ENCODE measurements around the gene REXO5. TPM values are rescaled to one million over a fixed set of nuclear protein-coding genes. Genes with fewer than 3 reads are reported as not detected.

Gene REXO5
- total RNA-seq, 1 donor from 2014 or later, result 5.2 TPM

GRCh38 chr16:20844588-20844987 lies 38.3 kb downstream of the REXO5 start:
- H3K27ac ChIP-seq (ENCODE audit: low read depth, low read length), result no peak overlapping the region
- H3K9me3 ChIP-seq (ENCODE audit: control insufficient read depth in 3 of 3, low read length in 3 of 3), result no peaks in the 10 kb centered on the region
- H3K4me1 ChIP-seq (ENCODE audit: control insufficient read depth in 3 of 3, insufficient read depth in 3 of 3, low read length in 3 of 3), result peaks cover 9 to 18% (median 11%) of the 10 kb centered on the region in 3 donors
- no peaks in the 10 kb centered on the region for H3K27me3 ChIP-seq (ENCODE audit: control insufficient read depth in 3 of 3, insufficient read depth in 3 of 3, low read length in 3 of 3)
- H3K4me3 ChIP-seq (ENCODE audit: low read length in 3 of 3), result no peak overlapping the region
- H3K36me3 ChIP-seq (ENCODE audit: control insufficient read depth in 3 of 3, insufficient read depth in 3 of 3, low read length in 3 of 3), result no peaks in the 10 kb centered on the region
- no peak overlapping the region for H3K9ac ChIP-seq (ENCODE audit: low read depth in 1 of 3, low read length in 3 of 3)

DNA sequence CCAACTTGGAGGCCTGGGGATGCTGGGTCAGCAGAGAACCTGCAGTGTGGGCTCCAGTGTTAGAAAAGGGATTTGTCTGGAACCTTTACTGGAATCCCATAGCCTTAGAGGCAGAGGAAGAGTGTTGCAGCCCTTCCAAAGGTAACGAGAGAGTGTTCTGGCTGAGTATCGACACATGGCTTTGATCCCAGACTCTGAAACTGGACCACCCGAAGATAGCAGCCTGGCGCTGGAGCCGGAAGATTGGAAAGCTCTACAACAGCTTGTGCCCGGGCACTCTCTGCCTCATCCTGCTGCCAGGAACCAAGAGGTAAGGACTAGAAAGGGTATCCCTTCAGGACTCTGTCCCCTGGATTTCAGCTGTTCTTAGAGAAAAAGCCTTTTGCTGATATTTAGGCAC lies 39.7 kb downstream of the REXO5 start:
- Histone ChIP-seq H3K9me3 (ENCODE audit: control insufficient read depth in 3 of 3, low read length in 3 of 3) (no peaks in the 10 kb centered on the region), H3K4me1 (ENCODE audit: control insufficient read depth in 3 of 3, insufficient read depth in 3 of 3, low read length in 3 of 3) (peaks cover 17 to 27% (median 23%) of the 10 kb centered on the region in 3 donors), H3K4me3 (ENCODE audit: low read length in 3 of 3) (no peak overlapping the region), H3K27me3 (ENCODE audit: control insufficient read depth in 3 of 3, insufficient read depth in 3 of 3, low read length in 3 of 3) (no peaks in the 10 kb centered on the region), H3K9ac (ENCODE audit: low read depth in 1 of 3, low read length in 3 of 3) (no peak overlapping the region), H3K27ac (ENCODE audit: low read depth, low read length) (no peak overlapping the region), H3K36me3 (ENCODE audit: control insufficient read depth in 3 of 3, insufficient read depth in 3 of 3, low read length in 3 of 3) (no peaks in the 10 kb centered on the region)

DNA sequence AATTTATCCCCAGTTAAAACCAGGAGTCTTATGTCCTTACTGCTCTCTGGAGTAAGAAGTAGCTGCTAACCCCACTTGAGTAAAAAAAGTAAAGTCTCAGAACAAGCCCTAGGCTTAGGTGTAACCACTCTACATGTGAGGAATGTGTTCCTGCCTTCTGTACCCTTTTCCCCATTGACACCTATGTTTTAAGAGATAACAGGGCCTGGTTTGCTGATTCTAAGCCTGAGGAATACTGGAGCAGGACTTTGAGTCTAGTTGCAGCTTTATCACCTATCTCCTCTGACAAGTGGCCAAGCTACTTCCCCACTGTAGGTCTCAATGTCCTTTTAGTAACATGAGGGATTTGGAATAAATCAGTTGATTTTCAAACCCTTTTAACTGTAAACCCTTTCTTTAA lies 40.2 kb downstream of the REXO5 start:
- Histone ChIP-seq H3K27me3 (ENCODE audit: control insufficient read depth in 3 of 3, insufficient read depth in 3 of 3, low read length in 3 of 3) (no peaks in the 10 kb centered on the region), H3K27ac (ENCODE audit: low read depth, low read length) (no peak overlapping the region), H3K9me3 (ENCODE audit: control insufficient read depth in 3 of 3, low read length in 3 of 3) (no peaks in the 10 kb centered on the region), H3K9ac (ENCODE audit: low read depth in 1 of 3, low read length in 3 of 3) (no peak overlapping the region), H3K36me3 (ENCODE audit: control insufficient read depth in 3 of 3, insufficient read depth in 3 of 3, low read length in 3 of 3) (no peaks in the 10 kb centered on the region), H3K4me3 (ENCODE audit: low read length in 3 of 3) (no peak overlapping the region), H3K4me1 (ENCODE audit: control insufficient read depth in 3 of 3, insufficient read depth in 3 of 3, low read length in 3 of 3) (peaks cover 22 to 32% (median 28%) of the 10 kb centered on the region in 3 donors)

GRCh38 chr16:20847550-20847949 lies 41.2 kb downstream of the REXO5 start:
- H3K4me1 ChIP-seq (ENCODE audit: control insufficient read depth in 3 of 3, insufficient read depth in 3 of 3, low read length in 3 of 3), result peaks cover 24 to 33% (median 31%) of the 10 kb centered on the region in 3 donors
- no peaks in the 10 kb centered on the region for H3K9me3 ChIP-seq (ENCODE audit: control insufficient read depth in 3 of 3, low read length in 3 of 3)
- H3K36me3 ChIP-seq (ENCODE audit: control insufficient read depth in 3 of 3, insufficient read depth in 3 of 3, low read length in 3 of 3), result no peaks in the 10 kb centered on the region
- no peaks in the 10 kb centered on the region for H3K27me3 ChIP-seq (ENCODE audit: control insufficient read depth in 3 of 3, insufficient read depth in 3 of 3, low read length in 3 of 3)
- H3K9ac ChIP-seq (ENCODE audit: low read depth in 1 of 3, low read length in 3 of 3), result no peak overlapping the region
- H3K4me3 ChIP-seq (ENCODE audit: low read length in 3 of 3), result no peak overlapping the region
- H3K27ac ChIP-seq (ENCODE audit: low read depth, low read length), result no peak overlapping the region

GRCh38 chr16:20849589-20850390 lies 43.5 kb downstream of the REXO5 start:
- Histone ChIP-seq H3K27me3 (ENCODE audit: control insufficient read depth in 3 of 3, insufficient read depth in 3 of 3, low read length in 3 of 3) (no peaks in the 10 kb centered on the region), H3K9me3 (ENCODE audit: control insufficient read depth in 3 of 3, low read length in 3 of 3) (no peaks in the 10 kb centered on the region), H3K36me3 (ENCODE audit: control insufficient read depth in 3 of 3, insufficient read depth in 3 of 3, low read length in 3 of 3) (no peaks in the 10 kb centered on the region), H3K4me3 (ENCODE audit: low read length in 3 of 3) (no peak overlapping the region), H3K4me1 (ENCODE audit: control insufficient read depth in 3 of 3, insufficient read depth in 3 of 3, low read length in 3 of 3) (peaks cover 24 to 35% (median 31%) of the 10 kb centered on the region in 3 donors), H3K27ac (ENCODE audit: low read depth, low read length) (no peak overlapping the region), H3K9ac (ENCODE audit: low read depth in 1 of 3, low read length in 3 of 3) (no peak overlapping the region)

- Histone ChIP-seq H3K9ac (ENCODE audit: low read depth in 1 of 3, low read length in 3 of 3) (peak overlapping the region in 1 of 3 donors; percentile 40), H3K27me3 (ENCODE audit: control insufficient read depth in 3 of 3, insufficient read depth in 3 of 3, low read length in 3 of 3) (no peaks in the 10 kb centered on the region), H3K36me3 (ENCODE audit: control insufficient read depth in 3 of 3, insufficient read depth in 3 of 3, low read length in 3 of 3) (peaks cover 0 to 2% (median 0%) of the 10 kb centered on the region in 3 donors), H3K9me3 (ENCODE audit: control insufficient read depth in 3 of 3, low read length in 3 of 3) (no peaks in the 10 kb centered on the region), H3K4me3 (ENCODE audit: low read length in 3 of 3) (no peak overlapping the region), H3K27ac (ENCODE audit: low read depth, low read length) (peak overlapping the region; percentile 15), H3K4me1 (ENCODE audit: control insufficient read depth in 3 of 3, insufficient read depth in 3 of 3, low read length in 3 of 3) (peaks cover 21 to 27% (median 26%) of the 10 kb centered on the region in 3 donors)
Measured at GRCh38 chr16:20850981-20851380, 44.7 kb downstream of the REXO5 start.

- peak overlapping the region; percentile 15 for H3K27ac ChIP-seq (ENCODE audit: low read depth, low read length)
- no peaks in the 10 kb centered on the region for H3K27me3 ChIP-seq (ENCODE audit: control insufficient read depth in 3 of 3, insufficient read depth in 3 of 3, low read length in 3 of 3)
- no peak overlapping the region for H3K4me3 ChIP-seq (ENCODE audit: low read length in 3 of 3)
- H3K9me3 ChIP-seq (ENCODE audit: control insufficient read depth in 3 of 3, low read length in 3 of 3), result no peaks in the 10 kb centered on the region
- H3K9ac ChIP-seq (ENCODE audit: low read depth in 1 of 3, low read length in 3 of 3), result peak overlapping the region in 1 of 3 donors; percentile 25
- H3K36me3 ChIP-seq (ENCODE audit: control insufficient read depth in 3 of 3, insufficient read depth in 3 of 3, low read length in 3 of 3), result peaks cover 1 to 4% (median 2%) of the 10 kb centered on the region in 3 donors
- peaks cover 15 to 21% (median 20%) of the 10 kb centered on the region in 3 donors for H3K4me1 ChIP-seq (ENCODE audit: control insufficient read depth in 3 of 3, insufficient read depth in 3 of 3, low read length in 3 of 3)
Measured at GRCh38 chr16:20851601-20852000, 45.3 kb downstream of the REXO5 start.

DNA sequence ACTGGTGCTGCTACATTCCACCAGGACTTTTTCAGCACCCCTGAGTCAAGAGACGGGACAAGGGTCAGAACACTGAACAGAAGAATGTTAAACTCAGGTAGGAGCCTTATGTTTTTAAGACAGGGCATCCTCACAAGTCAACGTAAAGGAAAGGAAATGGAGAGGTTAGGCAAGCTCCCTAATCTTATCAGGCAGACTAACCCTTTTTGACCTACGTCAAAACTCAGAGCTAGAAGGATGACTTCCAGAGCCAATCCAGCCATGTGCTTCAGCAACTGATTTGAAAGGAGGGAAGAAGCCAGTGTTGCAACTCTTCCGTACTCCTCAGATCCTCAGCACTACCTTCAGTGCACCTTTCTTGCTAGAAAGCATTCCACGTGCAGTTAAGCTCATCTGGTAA lies 46.8 kb downstream of the REXO5 start:
- Histone ChIP-seq H3K9me3 (ENCODE audit: control insufficient read depth in 3 of 3, low read length in 3 of 3) (no peaks in the 10 kb centered on the region), H3K27ac (ENCODE audit: low read depth, low read length) (no peak overlapping the region), H3K36me3 (ENCODE audit: control insufficient read depth in 3 of 3, insufficient read depth in 3 of 3, low read length in 3 of 3) (peaks cover 2 to 6% (median 3%) of the 10 kb centered on the region in 3 donors), H3K27me3 (ENCODE audit: control insufficient read depth in 3 of 3, insufficient read depth in 3 of 3, low read length in 3 of 3) (no peaks in the 10 kb centered on the region), H3K4me3 (ENCODE audit: low read length in 3 of 3) (no peak overlapping the region), H3K9ac (ENCODE audit: low read depth in 1 of 3, low read length in 3 of 3) (no peak overlapping the region), H3K4me1 (ENCODE audit: control insufficient read depth in 3 of 3, insufficient read depth in 3 of 3, low read length in 3 of 3) (peaks cover 15 to 20% (median 19%) of the 10 kb centered on the region in 3 donors)

GRCh38 chr16:20853981-20854620 lies 47.8 kb downstream of the REXO5 start:
- H3K9me3 ChIP-seq (ENCODE audit: control insufficient read depth in 3 of 3, low read length in 3 of 3), result no peaks in the 10 kb centered on the region
- H3K27me3 ChIP-seq (ENCODE audit: control insufficient read depth in 3 of 3, insufficient read depth in 3 of 3, low read length in 3 of 3), result no peaks in the 10 kb centered on the region
- H3K27ac ChIP-seq (ENCODE audit: low read depth, low read length), result no peak overlapping the region
- H3K9ac ChIP-seq (ENCODE audit: low read depth in 1 of 3, low read length in 3 of 3), result no peak overlapping the region
- H3K4me1 ChIP-seq (ENCODE audit: control insufficient read depth in 3 of 3, insufficient read depth in 3 of 3, low read length in 3 of 3), result peaks cover 15 to 20% (median 19%) of the 10 kb centered on the region in 3 donors
- H3K4me3 ChIP-seq (ENCODE audit: low read length in 3 of 3), result no peak overlapping the region
- H3K36me3 ChIP-seq (ENCODE audit: control insufficient read depth in 3 of 3, insufficient read depth in 3 of 3, low read length in 3 of 3), result peaks cover 2 to 6% (median 3%) of the 10 kb centered on the region in 3 donors

DNA sequence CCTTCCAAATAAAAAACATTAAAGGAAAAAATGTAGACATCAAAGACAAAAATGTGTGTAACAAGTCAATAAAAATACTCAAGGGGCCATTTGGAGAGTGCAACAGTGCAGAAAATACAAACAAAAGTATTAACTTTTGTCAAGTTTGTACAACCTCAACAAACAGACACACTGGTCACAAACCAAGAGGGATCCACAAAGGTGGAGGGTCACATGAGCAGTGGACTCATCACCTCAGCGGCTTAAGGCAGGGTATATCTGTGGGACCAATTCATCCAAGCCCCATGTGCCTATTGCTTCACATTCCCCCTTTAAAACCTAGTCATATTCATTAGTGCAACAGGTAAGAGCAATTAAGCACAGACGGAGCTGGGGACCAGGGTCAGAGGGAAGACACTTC lies 48.6 kb downstream of the REXO5 start:
- Histone ChIP-seq H3K36me3 (ENCODE audit: control insufficient read depth in 3 of 3, insufficient read depth in 3 of 3, low read length in 3 of 3) (peaks cover 2 to 10% (median 6%) of the 10 kb centered on the region in 3 donors), H3K27me3 (ENCODE audit: control insufficient read depth in 3 of 3, insufficient read depth in 3 of 3, low read length in 3 of 3) (no peaks in the 10 kb centered on the region), H3K9me3 (ENCODE audit: control insufficient read depth in 3 of 3, low read length in 3 of 3) (no peaks in the 10 kb centered on the region), H3K4me3 (ENCODE audit: low read length in 3 of 3) (no peak overlapping the region), H3K4me1 (ENCODE audit: control insufficient read depth in 3 of 3, insufficient read depth in 3 of 3, low read length in 3 of 3) (peaks cover 19 to 23% (median 22%) of the 10 kb centered on the region in 3 donors), H3K27ac (ENCODE audit: low read depth, low read length) (no peak overlapping the region), H3K9ac (ENCODE audit: low read depth in 1 of 3, low read length in 3 of 3) (no peak overlapping the region)

Measured in skeletal muscle tissue (tissue), 4 donors.